NCI-H345 treated with DMSO at 0.1 percent for 48 hours (cell line): ENCODE measurements around the gene RBM17.
A peak's percentile ranks its signal among the peaks of the same experiment; 100 is the strongest.
"Not testable (repeated sequence)": the region's sequence is repeated elsewhere in the genome, so short reads cannot be mapped to it uniquely, and the experiment has no call there.

Experiments used
- DNase-seq: peaks from one replicate; lab custom pipeline; 2025; ENCODE audit not compliant: unreplicated experiment; lab: John Stamatoyannopoulos, UW

RBM17 gene

GRCh38 chr10:6088721-6089333 is at the start of gene RBM17:
TSS of gene RBM17 (plus strand) at chr10:6089034. CDS start at chr10:6097066, 8,032 bp downstream.
- peak; percentile 76 for DNase-seq

DNA sequence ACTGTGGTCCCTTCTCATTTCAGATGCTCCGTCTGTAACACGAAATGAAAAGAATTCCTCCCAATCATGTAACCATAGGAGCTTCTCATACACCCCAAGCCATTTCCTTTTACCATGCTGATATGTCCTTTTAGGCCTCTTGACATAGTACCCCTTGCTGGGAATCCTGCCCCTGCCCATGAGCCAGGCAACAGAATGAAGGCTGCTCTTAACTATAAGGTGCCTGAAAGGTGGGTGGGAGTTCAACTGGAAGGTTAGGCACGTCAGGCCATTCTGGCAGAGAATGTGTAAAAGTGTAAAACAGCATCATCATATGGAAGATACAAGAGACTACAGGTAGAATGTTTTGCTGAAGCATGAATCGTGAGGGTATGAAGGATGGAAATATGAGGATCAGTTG is 49.1 kb upstream of the RBM17 start:
- no peak for DNase-seq

DNA sequence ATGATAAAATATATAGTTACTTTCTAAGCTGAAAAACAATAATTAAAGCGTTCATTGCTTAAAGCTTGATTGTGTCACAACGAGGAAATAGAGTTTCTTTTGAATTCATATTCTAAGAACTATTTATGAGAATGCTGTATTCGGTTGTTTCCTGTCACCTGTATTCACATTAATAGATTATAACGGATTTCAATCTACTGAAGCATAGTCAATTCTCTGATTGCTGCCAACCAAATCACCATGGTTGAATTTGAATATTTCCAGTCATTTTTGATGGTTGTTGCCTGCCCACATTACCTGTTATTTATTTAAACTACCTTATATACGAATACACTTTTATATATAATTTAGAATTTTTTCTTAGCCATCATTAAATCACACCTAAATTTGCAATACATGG is 48.6 kb upstream of the RBM17 start:
- DNase-seq = no peak

DNA sequence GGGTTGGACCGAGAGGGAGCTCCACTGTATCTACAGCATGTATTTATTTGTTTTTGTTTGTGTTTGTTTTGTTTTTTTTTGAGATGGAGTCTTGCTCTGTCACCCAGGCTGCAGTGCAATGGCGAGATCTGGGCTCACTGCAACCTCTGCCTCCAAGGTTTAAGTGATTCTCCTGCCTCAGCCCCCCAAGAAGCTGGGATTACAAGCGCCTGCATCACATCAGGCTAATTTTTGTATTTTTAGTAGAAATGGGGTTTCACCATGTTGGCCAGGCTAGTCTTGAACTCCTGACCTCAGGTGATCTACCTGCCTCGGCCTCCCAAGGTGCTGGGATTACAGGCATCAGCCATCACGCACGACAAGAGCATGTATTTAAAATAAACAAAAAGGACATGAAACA is 45.5 kb upstream of the RBM17 start:
- not testable (repeated sequence) for DNase-seq

GRCh38 chr10:6044060-6044459 is 44.8 kb upstream of the RBM17 start:
- no peak for DNase-seq

- no peak for DNase-seq
These were observed 44.0 kb upstream of the RBM17 start for GRCh38 chr10:6044751-6045313.

GRCh38 chr10:6045314-6045848 is 43.5 kb upstream of the RBM17 start:
- DNase-seq = no peak

DNA sequence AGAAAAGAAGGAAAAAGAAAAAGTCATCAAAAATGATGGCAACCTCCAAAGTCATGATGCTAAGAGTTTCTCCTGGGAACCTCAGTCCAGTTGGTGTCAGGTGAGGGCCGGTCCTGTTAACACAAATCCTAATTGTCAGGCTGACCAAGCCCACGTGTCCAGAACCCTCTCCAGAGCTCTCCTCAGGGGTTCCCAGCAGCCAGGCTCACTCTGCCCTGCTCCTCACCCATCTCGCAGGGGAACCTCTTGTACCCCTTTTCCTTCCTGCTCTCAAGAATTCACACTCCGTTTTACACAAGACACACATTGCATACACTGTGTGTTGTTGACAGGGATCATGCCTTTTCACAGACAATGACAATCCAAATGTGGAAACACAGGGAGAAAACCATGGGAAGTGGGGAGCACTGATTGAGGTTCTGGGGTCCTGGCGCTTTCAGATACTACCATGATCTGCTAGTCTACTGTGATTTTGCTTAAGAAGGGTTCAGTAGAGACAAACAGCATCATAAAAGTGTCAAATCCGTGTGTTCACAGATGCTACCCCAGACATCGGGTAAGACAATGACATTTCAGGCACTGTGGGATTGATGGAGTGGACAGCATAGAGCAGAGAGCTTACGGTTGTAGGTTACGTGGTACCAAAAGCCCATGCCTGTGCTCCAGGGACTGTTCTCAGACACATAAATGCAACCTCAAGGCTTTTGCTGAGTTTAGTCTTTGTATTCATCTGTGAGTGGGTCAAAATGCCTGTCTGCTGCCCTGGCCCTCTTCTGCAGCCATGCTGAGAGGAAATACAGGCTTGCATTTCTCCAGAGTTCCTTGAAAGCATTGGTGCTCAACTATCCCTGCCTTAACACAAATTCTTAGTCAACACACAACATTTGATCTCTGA is 42.7 kb upstream of the RBM17 start:
- DNase-seq = no peak

DNA sequence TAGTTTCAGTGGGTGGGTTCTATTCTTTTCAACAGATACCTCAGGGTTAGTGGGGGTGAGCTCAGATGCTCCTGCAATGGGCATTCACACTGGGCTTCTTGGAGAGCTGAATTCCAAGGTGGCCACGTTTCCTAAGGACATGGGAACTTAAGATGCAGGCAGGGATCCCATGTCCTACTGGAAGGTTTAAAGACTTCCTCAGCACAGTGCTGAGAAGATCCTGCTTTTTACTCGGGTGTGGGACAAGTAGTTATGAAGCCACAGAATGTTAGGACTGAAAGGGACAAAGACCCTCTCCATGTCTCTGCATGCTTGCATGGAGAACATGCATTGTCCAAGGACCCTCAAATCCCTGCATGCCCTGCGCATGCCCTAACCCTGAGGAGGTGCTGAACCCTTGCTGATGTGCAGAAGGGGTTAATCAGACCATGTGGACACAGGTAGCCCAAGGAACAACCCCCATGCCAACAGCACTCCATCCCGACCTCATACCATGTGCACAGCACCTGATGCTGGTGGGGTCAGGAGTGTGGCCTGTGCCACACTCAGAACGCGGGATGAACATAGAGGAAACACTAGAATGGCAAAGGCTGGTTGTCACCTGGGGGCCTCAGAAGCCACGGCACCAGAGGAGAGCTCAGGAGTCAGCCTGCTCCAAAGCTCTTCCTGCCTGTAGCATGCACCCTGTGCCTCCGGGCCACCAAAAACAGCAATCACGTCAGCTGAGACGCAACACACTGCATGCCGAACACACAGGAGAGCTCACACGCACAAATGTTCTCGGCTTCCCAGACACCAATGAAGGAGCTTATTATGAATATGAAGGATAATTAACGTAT is 41.8 kb upstream of the RBM17 start:
- DNase-seq = no peak

GRCh38 chr10:6047847-6048246 is 41.0 kb upstream of the RBM17 start:
- DNase-seq = no peak

DNA sequence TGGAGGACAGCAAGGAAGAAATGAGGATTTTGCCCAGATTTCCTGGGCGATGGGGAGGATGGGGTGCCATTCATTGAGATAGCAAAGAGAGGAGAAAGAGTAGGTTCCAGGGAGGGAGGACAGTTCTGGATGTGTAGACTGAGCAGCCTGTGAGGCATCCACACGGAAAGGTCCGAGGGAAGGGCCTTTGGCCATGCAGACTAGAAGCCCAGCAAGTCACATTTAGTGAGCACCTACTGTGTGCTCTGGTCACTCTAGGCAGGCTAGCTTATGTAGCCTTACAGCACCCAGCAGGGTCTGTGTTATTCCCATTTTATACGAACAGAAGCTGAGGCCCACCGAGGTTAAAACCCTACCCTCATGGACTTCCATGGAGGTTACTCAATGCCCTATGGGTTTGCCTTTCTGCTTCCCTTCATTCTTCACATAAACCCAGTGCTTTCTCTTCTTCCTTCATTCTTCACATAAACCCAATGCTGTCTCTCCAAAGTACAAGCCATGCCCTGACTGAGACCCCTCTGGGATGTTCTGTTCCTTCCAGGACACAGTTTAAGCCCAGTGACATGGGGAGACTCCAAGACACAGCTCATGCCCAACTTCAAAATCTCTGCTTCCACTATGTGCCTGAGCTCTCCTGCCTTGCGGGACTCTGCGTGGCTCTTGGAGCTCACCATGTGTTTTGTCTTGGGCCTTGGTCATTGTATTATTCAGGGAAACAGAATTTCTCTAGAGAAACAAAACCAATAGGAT is 40.4 kb upstream of the RBM17 start:
- DNase-seq = no peak

GRCh38 chr10:6049031-6049400 is 39.8 kb upstream of the RBM17 start:
- DNase-seq = no peak

GRCh38 chr10:6050801-6051445 is 37.9 kb upstream of the RBM17 start:
- no peak for DNase-seq

- DNase-seq = no peak
These were observed 36.3 kb upstream of the RBM17 start for GRCh38 chr10:6052247-6053221.

GRCh38 chr10:6053303-6053702 is 35.5 kb upstream of the RBM17 start:
- no peak for DNase-seq

- DNase-seq = no peak
These were observed 34.8 kb upstream of the RBM17 start for GRCh38 chr10:6053816-6054631.

DNA sequence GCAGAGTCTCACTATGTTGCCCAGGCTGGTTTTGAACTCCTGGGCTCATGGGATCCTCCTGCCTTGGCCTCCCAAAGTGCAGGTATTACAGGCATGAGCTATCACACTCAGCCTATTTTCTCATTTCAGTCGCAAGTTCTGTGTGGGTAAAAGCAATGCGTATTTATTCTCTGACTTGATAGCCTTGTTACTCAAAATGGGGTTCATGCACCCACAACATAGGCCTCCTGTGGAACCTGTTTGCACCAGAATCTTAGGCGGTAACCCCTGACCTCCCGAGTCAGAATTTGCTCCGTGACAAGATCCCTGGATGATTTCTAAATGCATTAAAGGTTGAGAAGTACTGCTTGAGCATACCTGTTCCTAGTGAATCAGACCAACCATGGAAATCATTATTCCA is 34.0 kb upstream of the RBM17 start:
- DNase-seq = no peak

GRCh38 chr10:6055929-6056328 is 32.9 kb upstream of the RBM17 start:
- DNase-seq = no peak
